SK-N-SH treated with all-trans-retinoic acid at 6 μM for 48 hours (cell line): ENCODE results near the gene AFG1L.

ENCODE experiments used
- ATAC-seq: fragments of 200-7000 bp; cut with Tn5 transposase; 3 replicates; pipeline ENCODE4 v1.9.1; 2020; ENCODE audit warnings: mild to moderate bottlenecking, moderate library complexity
- ARNTL ChIP-seq: fragments of 450-650 bp; formaldehyde crosslinking; IDR thresholded peaks from 2 replicates; pipeline ENCODE4 v1.5.0; 2020; ENCODE audit warnings: low read depth, mild to moderate bottlenecking, moderate library complexity, borderline replicate concordance
- BACH2 ChIP-seq: fragments of 250-450 bp; sonication (Bioruptor Pico); IDR thresholded peaks from 2 replicates; pipeline ENCODE4 v1.9.0; 2021; ENCODE audit warnings: mild to moderate bottlenecking, borderline replicate concordance
- CREB5 ChIP-seq: fragments of 250-450 bp; sonication (Bioruptor Pico); IDR thresholded peaks from 2 replicates; pipeline ENCODE4 v1.5.1; 2020; ENCODE audit warnings: low read depth, mild to moderate bottlenecking, moderate library complexity
- ESRRG ChIP-seq: fragments of 250-450 bp; sonication (Bioruptor Pico); IDR thresholded peaks from 2 replicates; pipeline ENCODE4 v1.6.1; 2021; ENCODE audit warnings: mild to moderate bottlenecking
- GLIS3 ChIP-seq: fragments of 250-450 bp; sonication (Bioruptor Pico); IDR thresholded peaks from 2 replicates; pipeline ENCODE4 v1.5.0; 2020; ENCODE audit warnings: mild to moderate bottlenecking, moderate library complexity
- ISL1 ChIP-seq: fragments of 250-450 bp; sonication (Bioruptor Pico); IDR thresholded peaks from 2 replicates; pipeline ENCODE4 v2.1.2; 2022; ENCODE audit warnings: mild to moderate bottlenecking, moderate library complexity
- OSR1 ChIP-seq: fragments of 250-450 bp; sonication (Bioruptor Pico); IDR thresholded peaks from 2 replicates; pipeline ENCODE4 v1.8.0; 2022; ENCODE audit warnings: moderate library complexity, mild to moderate bottlenecking, inconsistent platforms
- PATZ1 ChIP-seq: fragments of 250-450 bp; sonication (Bioruptor Pico); IDR thresholded peaks from 2 replicates; pipeline ENCODE4 v1.8.0; 2020; ENCODE audit warnings: mild to moderate bottlenecking, moderate library complexity, borderline replicate concordance
- POU6F1 ChIP-seq: fragments of 250-450 bp; sonication (Bioruptor Pico); IDR thresholded peaks from 2 replicates; pipeline ENCODE4 v1.8.0; 2021; ENCODE audit warnings: low read depth, mild to moderate bottlenecking, moderate library complexity, borderline replicate concordance
- PPARA ChIP-seq: fragments of 250-450 bp; sonication (Bioruptor Pico); IDR thresholded peaks from 2 replicates; pipeline ENCODE4 v1.5.0; 2020; ENCODE audit warnings: mild to moderate bottlenecking, borderline replicate concordance
- RARB ChIP-seq: fragments of 250-450 bp; sonication (Bioruptor Pico); IDR thresholded peaks from 2 replicates; pipeline ENCODE4 v1.8.0; 2021; ENCODE audit warnings: mild to moderate bottlenecking, moderate library complexity
- SNAI2 ChIP-seq: fragments of 250-450 bp; sonication (Bioruptor Pico); IDR thresholded peaks from 2 replicates; pipeline ENCODE4 v1.5.0; 2020; ENCODE audit warnings: mild to moderate bottlenecking, moderate library complexity
- TCF4 ChIP-seq: fragments of 250-450 bp; sonication (Bioruptor Pico); IDR thresholded peaks from 2 replicates; pipeline ENCODE4 v1.8.0; 2021; ENCODE audit warnings: mild to moderate bottlenecking, moderate library complexity, borderline replicate concordance
- TSHZ2 ChIP-seq: fragments of 250-450 bp; sonication (Bioruptor Pico); IDR thresholded peaks from 2 replicates; pipeline ENCODE4 v1.5.0; 2020; ENCODE audit warnings: mild to moderate bottlenecking, moderate library complexity
- ZC3H10 ChIP-seq: fragments of 250-450 bp; sonication (Bioruptor Pico); IDR thresholded peaks from 2 replicates; pipeline ENCODE4 v1.5.1; 2021; ENCODE audit warnings: mild to moderate bottlenecking, moderate library complexity
- ZFP3 ChIP-seq: fragments of 250-450 bp; sonication (Bioruptor Pico); IDR thresholded peaks from 2 replicates; pipeline ENCODE4 v1.5.0; 2020; ENCODE audit warnings: mild to moderate bottlenecking, moderate library complexity
- ZFP30 ChIP-seq: fragments of 450-650 bp; formaldehyde crosslinking; IDR thresholded peaks from 2 replicates; pipeline ENCODE4 v1.5.0; 2022; ENCODE audit warnings: mild to moderate bottlenecking, moderate library complexity
- ZNF565 ChIP-seq: fragments of 450-650 bp; formaldehyde crosslinking; conservative IDR thresholded peaks from 2 replicates; pipeline ENCODE4 v1.5.0; 2020; ENCODE audit warnings: low read depth, mild to moderate bottlenecking, moderate library complexity
- ZNF70 ChIP-seq: fragments of 450-650 bp; formaldehyde crosslinking; IDR thresholded peaks from 2 replicates; pipeline ENCODE4 v1.5.0; 2020; ENCODE audit warnings: mild to moderate bottlenecking, moderate library complexity
- ZNF8 ChIP-seq: fragments of 450-650 bp; formaldehyde crosslinking; IDR thresholded peaks from 2 replicates; pipeline ENCODE4 v1.5.0; 2020; ENCODE audit warnings: mild to moderate bottlenecking, moderate library complexity
- TF ChIP-seq, protein P1 (sequence below): fragments of 250-450 bp; sonication (Bioruptor Pico); IDR thresholded peaks from 2 replicates; pipeline ENCODE4 v1.5.1; 2021; ENCODE audit warnings: mild to moderate bottlenecking, moderate library complexity

Gene AFG1L

DNA sequence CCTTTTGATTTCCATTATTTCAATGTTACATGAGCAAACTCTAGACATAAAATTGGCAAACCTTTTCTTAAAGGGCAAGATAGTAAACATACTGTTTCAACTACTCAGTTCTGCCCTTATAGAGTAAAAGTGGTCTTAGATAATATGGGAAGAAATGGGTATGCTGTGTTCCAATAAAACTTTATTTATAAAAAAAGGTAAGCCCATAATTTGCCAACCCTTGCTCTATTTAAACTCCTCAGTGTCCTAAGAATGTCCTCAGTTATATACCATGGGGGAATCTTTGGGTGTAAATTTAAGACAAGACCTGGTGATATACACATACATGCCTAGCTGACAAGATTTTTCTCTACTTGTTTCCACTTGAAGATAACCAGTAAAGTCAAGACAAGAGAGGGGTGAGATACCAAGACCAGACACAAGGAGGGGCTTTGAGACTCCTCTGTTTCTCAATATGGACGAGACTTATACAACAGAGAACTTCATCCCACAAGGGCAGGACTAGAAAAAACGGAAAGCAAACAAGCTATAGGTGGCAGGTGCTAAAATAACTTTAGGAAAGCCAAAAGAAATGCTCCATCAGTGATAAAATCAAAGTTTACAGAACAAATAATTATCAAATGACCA lies 44.5 kb upstream of the AFG1L start:
- TF ChIP-seq TCF4 (CRISPR knock-in tag): no peak
- TF ChIP-seq ZC3H10 (CRISPR knock-in tag): no peak
- TF ChIP-seq SNAI2: no peak
- no peak for TF ChIP-seq BACH2
- no peak for TF ChIP-seq RARB (CRISPR knock-in tag)
- TF ChIP-seq ISL1: no peak
- TF ChIP-seq PPARA (CRISPR knock-in tag): no peak
- no peak for TF ChIP-seq ZFP30 (CRISPR knock-in tag)
- TF ChIP-seq ESRRG (CRISPR knock-in tag): no peak
- TF ChIP-seq PATZ1 (CRISPR knock-in tag): no peak
- TF ChIP-seq OSR1 (CRISPR knock-in tag): no peak
- no peak for TF ChIP-seq GLIS3 (CRISPR knock-in tag)
- no peak for TF ChIP-seq POU6F1 (CRISPR knock-in tag)
- TF ChIP-seq CREB5 (CRISPR knock-in tag): no peak
- TF ChIP-seq ARNTL (CRISPR knock-in tag): no peak
- no peak for TF ChIP-seq ZNF70 (CRISPR knock-in tag)
- no peak for TF ChIP-seq ZNF565 (CRISPR knock-in tag)
- TF ChIP-seq ZFP3: no peak
- peak; percentile 63; the same call in 2 of the 3 replicates for ATAC-seq

- ATAC-seq: no peak
- no peak for TF ChIP-seq SNAI2
- TF ChIP-seq BACH2: no peak
- no peak for TF ChIP-seq OSR1 (CRISPR knock-in tag)
- no peak for TF ChIP-seq ZNF8 (CRISPR knock-in tag)
- TF ChIP-seq ESRRG (CRISPR knock-in tag): no peak
Measured at GRCh38 chr6:108251252-108251651, 43.6 kb upstream of the AFG1L start.

GRCh38 chr6:108252055-108252454 lies 42.8 kb upstream of the AFG1L start:
- TF ChIP-seq ZFP30 (CRISPR knock-in tag) (no peak), CREB5 (CRISPR knock-in tag) (no peak)
- TF ChIP-seq, protein P1, sequence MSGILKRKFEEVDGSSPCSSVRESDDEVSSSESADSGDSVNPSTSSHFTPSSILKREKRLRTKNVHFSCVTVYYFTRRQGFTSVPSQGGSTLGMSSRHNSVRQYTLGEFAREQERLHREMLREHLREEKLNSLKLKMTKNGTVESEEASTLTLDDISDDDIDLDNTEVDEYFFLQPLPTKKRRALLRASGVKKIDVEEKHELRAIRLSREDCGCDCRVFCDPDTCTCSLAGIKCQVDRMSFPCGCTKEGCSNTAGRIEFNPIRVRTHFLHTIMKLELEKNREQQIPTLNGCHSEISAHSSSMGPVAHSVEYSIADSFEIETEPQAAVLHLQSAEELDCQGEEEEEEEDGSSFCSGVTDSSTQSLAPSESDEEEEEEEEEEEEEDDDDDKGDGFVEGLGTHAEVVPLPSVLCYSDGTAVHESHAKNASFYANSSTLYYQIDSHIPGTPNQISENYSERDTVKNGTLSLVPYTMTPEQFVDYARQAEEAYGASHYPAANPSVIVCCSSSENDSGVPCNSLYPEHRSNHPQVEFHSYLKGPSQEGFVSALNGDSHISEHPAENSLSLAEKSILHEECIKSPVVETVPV: no peak
- no peak for ATAC-seq

GRCh38 chr6:108253241-108253640 lies 41.6 kb upstream of the AFG1L start:
- ATAC-seq: no peak
- no peak for TF ChIP-seq ZFP30 (CRISPR knock-in tag)
- no peak for TF ChIP-seq GLIS3 (CRISPR knock-in tag)
- TF ChIP-seq TSHZ2 (CRISPR knock-in tag): no peak
- TF ChIP-seq, protein P1: no peak
- TF ChIP-seq RARB (CRISPR knock-in tag): no peak
- no peak for TF ChIP-seq ZC3H10 (CRISPR knock-in tag)
- TF ChIP-seq ZNF70 (CRISPR knock-in tag): no peak
- TF ChIP-seq SNAI2: no peak
- no peak for TF ChIP-seq CREB5 (CRISPR knock-in tag)
- TF ChIP-seq PPARA (CRISPR knock-in tag): no peak
